Mesenchymal stem cell (in vitro differentiated cells and primary cell): ENCODE measurements around the gene CERS1.

Experiments
- DNase-seq: peaks from one replicate; pipeline ENCODE4 v3.0.0-alpha.2; 2013
- H2AFZ ChIP-seq: one replicate; pipeline ENCODE4 v1.6.1; 2013; ENCODE audit warnings: low read depth, mild to moderate bottlenecking, control low read depth, inconsistent platforms, low read length, moderate library complexity
- H2AK5ac ChIP-seq: 2 replicates; pipeline ENCODE4 v1.6.1; 2013; ENCODE audit warnings: low read length, moderate library complexity, mild to moderate bottlenecking, inconsistent platforms; ENCODE audit not compliant: severe bottlenecking
- H2BK120ac ChIP-seq: one replicate; pipeline ENCODE4 v1.6.1; 2013; ENCODE audit warnings: low read depth, mild to moderate bottlenecking, inconsistent platforms, low read length, moderate library complexity
- H2BK12ac ChIP-seq, 2 experiments: one replicate each; pipeline ENCODE4 v1.6.1; 2013; ENCODE audit warnings: inconsistent platforms in 2 of 2, low read length in 2 of 2, mild to moderate bottlenecking in 2 of 2, moderate library complexity in 2 of 2, control low read depth in 1 of 2
- H2BK15ac ChIP-seq: one replicate; pipeline ENCODE4 v1.6.1; 2013; ENCODE audit warnings: mild to moderate bottlenecking, low read depth, inconsistent platforms; ENCODE audit not compliant: poor library complexity, severe bottlenecking
- H2BK5ac ChIP-seq: 2 replicates; pipeline ENCODE4 v1.6.1; 2013; ENCODE audit warnings: low read depth, mild to moderate bottlenecking, low read length, control low read depth, inconsistent platforms; ENCODE audit not compliant: poor library complexity, severe bottlenecking
- H3K14ac ChIP-seq, 2 experiments: one replicate each; pipeline ENCODE4 v1.6.1; 2013; ENCODE audit warnings: inconsistent platforms in 2 of 2, low read length in 2 of 2, control low read depth in 1 of 2, mild to moderate bottlenecking in 1 of 2, moderate library complexity in 1 of 2
- H3K18ac ChIP-seq, 2 experiments: one replicate each; pipeline ENCODE4 v1.6.1; 2013; ENCODE audit warnings: inconsistent platforms in 2 of 2, low read length in 2 of 2, control low read depth in 1 of 2, low read depth in 1 of 2, mild to moderate bottlenecking in 1 of 2
- H3K23ac ChIP-seq, 2 experiments: one replicate each; pipeline ENCODE4 v1.6.1; 2013; ENCODE audit warnings: inconsistent platforms in 2 of 2, low read length in 2 of 2, mild to moderate bottlenecking in 2 of 2, moderate library complexity in 2 of 2, control low read depth in 1 of 2
- H3K27ac ChIP-seq: 2 replicates; pipeline ENCODE4 v1.5.1; 2013; ENCODE audit warnings: mild to moderate bottlenecking, moderate library complexity, low read length, control low read depth, inconsistent platforms; ENCODE audit not compliant: poor library complexity, severe bottlenecking
- H3K27me3 ChIP-seq, 2 experiments: 2 replicates each; pipeline versions ENCODE4 v1.6.1 to v1.7.0; 2013; ENCODE audit warnings: low read length in 2 of 2, mild to moderate bottlenecking in 2 of 2, moderate library complexity in 2 of 2, control low read depth in 1 of 2, inconsistent platforms in 1 of 2; ENCODE audit not compliant: control insufficient read depth in 1 of 2, insufficient read depth in 1 of 2
- H3K36me3 ChIP-seq, 2 experiments: 2 replicates each; pipeline versions ENCODE4 v1.6.1 to v1.7.0; 2013; ENCODE audit warnings: low read length in 2 of 2, control low read depth in 1 of 2, inconsistent platforms in 1 of 2, low read depth in 1 of 2, mild to moderate bottlenecking in 1 of 2; ENCODE audit not compliant: insufficient read depth in 2 of 2, control insufficient read depth in 1 of 2
- H3K4ac ChIP-seq, 2 experiments: one replicate each; pipeline ENCODE4 v1.6.1; 2013; ENCODE audit warnings: inconsistent platforms in 2 of 2, low read length in 2 of 2, mild to moderate bottlenecking in 2 of 2, moderate library complexity in 2 of 2, control low read depth in 1 of 2, low read depth in 1 of 2
- H3K4me1 ChIP-seq: 2 replicates; pipeline ENCODE4 v1.6.1; 2013; ENCODE audit warnings: low read depth, low read length, control low read depth; ENCODE audit not compliant: control insufficient read depth, insufficient read depth
- H3K4me2 ChIP-seq: 2 replicates; pipeline ENCODE4 v1.6.1; 2013; ENCODE audit warnings: low read length, mild to moderate bottlenecking, inconsistent platforms; ENCODE audit not compliant: poor library complexity, severe bottlenecking
- H3K4me3 ChIP-seq, 2 experiments: 2 replicates each; pipeline versions ENCODE4 v1.5.1 to v1.7.0; 2013; ENCODE audit warnings: low read length in 2 of 2, mild to moderate bottlenecking in 2 of 2, control low read depth in 1 of 2, low read depth in 1 of 2; ENCODE audit not compliant: insufficient read depth in 1 of 2
- H3K79me1 ChIP-seq: replicated peaks from 2 replicates; pipeline ENCODE4 v1.6.1; 2013; ENCODE audit warnings: mild to moderate bottlenecking, control low read depth, low read length, inconsistent platforms; ENCODE audit not compliant: poor library complexity, severe bottlenecking
- H3K9ac ChIP-seq: 2 replicates; pipeline ENCODE4 v1.7.0; 2013; ENCODE audit warnings: mild to moderate bottlenecking, low read length, moderate library complexity
- H3K9me3 ChIP-seq: 2 replicates; pipeline ENCODE4 v1.7.0; 2013; ENCODE audit warnings: mild to moderate bottlenecking, low read length; ENCODE audit not compliant: control insufficient read depth
- H4K8ac ChIP-seq: one replicate; pipeline ENCODE4 v1.6.1; 2013; ENCODE audit warnings: inconsistent platforms, mild to moderate bottlenecking, low read length, moderate library complexity
- H4K91ac ChIP-seq: one replicate; pipeline ENCODE4 v1.6.1; 2013; ENCODE audit warnings: mild to moderate bottlenecking, low read length, inconsistent platforms
- WGBS: methylation state at CpG from one replicate; pipeline ENCODE4 v1.1.7; 2013; ENCODE audit warnings: mixed read lengths; 5-methylcytosine and 5-hydroxymethylcytosine counted together

The CERS1 gene

DNA sequence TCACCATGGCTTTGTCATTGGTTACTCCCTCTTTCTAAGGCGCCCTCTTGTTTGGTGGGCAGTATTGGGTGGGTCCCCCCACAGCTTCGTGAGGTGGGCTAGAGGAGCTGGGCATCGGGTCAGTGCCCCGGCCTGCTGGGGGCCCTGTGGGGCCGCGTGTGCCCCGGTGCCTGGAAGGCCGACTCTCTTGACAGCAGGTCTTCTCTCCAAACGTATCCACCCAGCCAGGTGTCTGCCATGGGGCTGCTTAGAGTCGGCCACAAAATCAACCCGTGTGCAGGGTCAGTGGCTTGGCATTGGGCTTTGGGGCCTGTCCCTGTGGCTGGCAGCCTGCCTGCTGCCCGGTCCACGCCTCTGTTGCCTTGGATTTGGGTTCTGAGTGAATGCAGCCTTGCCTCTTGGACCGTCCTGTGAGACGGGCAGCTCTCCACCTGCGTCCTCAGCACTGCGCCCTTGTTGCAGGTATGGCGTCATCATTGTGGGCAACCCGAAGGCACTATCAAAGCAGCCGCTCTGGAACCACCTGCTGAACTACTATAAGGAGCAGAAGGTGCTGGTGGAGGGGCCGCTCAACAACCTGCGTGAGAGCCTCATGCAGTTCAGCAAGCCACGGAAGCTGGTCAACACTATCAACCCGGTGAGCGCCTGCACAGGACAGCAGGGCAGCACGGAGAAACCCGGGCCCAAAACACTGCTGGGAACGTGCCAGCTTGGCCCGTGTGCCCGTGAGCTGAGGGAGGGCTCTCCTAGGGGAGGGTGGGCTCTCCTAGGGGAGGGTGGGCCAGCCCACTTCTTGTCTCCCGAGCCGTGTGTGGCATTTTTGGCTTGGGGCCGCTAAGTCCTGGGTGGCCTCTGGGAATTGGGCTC lies 32.7 kb downstream of the CERS1 start:
- no peak overlapping the region for H3K14ac ChIP-seq
- H3K4me3 ChIP-seq: no peak overlapping the region
- H3K4ac ChIP-seq: no peak overlapping the region
- no peak overlapping the region for H3K4me2 ChIP-seq
- no peak for DNase-seq
- no peak overlapping the region for H2BK120ac ChIP-seq
- H3K9ac ChIP-seq: no peak overlapping the region
- H3K27me3 ChIP-seq: no peaks in the 10 kb centered on the region
- H4K8ac ChIP-seq: no peak overlapping the region
- no peak overlapping the region for H2AK5ac ChIP-seq
- no peak overlapping the region for H3K23ac ChIP-seq
- H3K79me1 ChIP-seq: peaks cover 42% of the 10 kb centered on the region
- H2AFZ ChIP-seq: no peak overlapping the region
- H3K27ac ChIP-seq: no peak overlapping the region
- peaks cover 96 to 98% of the 10 kb centered on the region in 2 experiments for H3K36me3 ChIP-seq
- no peak overlapping the region for H2BK15ac ChIP-seq
- H3K9me3 ChIP-seq: no peaks in the 10 kb centered on the region
- H2BK5ac ChIP-seq: no peak overlapping the region
- 97% methylated on average over 33 of the region's 33 CpGs for WGBS
- H3K18ac ChIP-seq: no peak overlapping the region
- H4K91ac ChIP-seq: no peak overlapping the region
- H3K4me1 ChIP-seq: peaks cover 5% of the 10 kb centered on the region
- no peak overlapping the region for H2BK12ac ChIP-seq

- Histone ChIP-seq H3K18ac (no peak overlapping the region), H2BK15ac (no peak overlapping the region), H3K9ac (no peak overlapping the region), H2BK120ac (no peak overlapping the region), H3K79me1 (peaks cover 48% of the 10 kb centered on the region), H3K4me1 (peaks cover 5% of the 10 kb centered on the region), H2BK12ac (no peak overlapping the region), H3K14ac (no peak overlapping the region), H4K91ac (no peak overlapping the region), H2BK5ac (no peak overlapping the region), H3K4ac (no peak overlapping the region), H4K8ac (no peak overlapping the region), H3K4me3 (no peak overlapping the region), H3K27ac (no peak overlapping the region), H3K23ac (no peak overlapping the region), H3K27me3 (no peaks in the 10 kb centered on the region), H2AK5ac (no peak overlapping the region), H2AFZ (no peak overlapping the region), H3K36me3 (peaks cover 96 to 98% of the 10 kb centered on the region in 2 experiments), H3K9me3 (no peaks in the 10 kb centered on the region), H3K4me2 (no peak overlapping the region)
- 95% methylated on average over 12 of the region's 12 CpGs for WGBS
- no peak for DNase-seq
Observed at GRCh38 chr19:18861917-18862316, 34.0 kb downstream of the CERS1 start.

- H3K4me2 ChIP-seq: no peak overlapping the region
- H3K36me3 ChIP-seq: peaks cover 96 to 99% of the 10 kb centered on the region in 2 experiments
- H2BK5ac ChIP-seq: no peak overlapping the region
- no peak overlapping the region for H4K8ac ChIP-seq
- no peak overlapping the region for H2AK5ac ChIP-seq
- peaks cover 51% of the 10 kb centered on the region for H3K79me1 ChIP-seq
- H3K14ac ChIP-seq: no peak overlapping the region
- DNase-seq: no peak
- no peak overlapping the region for H2BK12ac ChIP-seq
- H2BK120ac ChIP-seq: no peak overlapping the region
- H4K91ac ChIP-seq: no peak overlapping the region
- H3K23ac ChIP-seq: no peak overlapping the region
- peaks cover 5% of the 10 kb centered on the region for H3K4me1 ChIP-seq
- H3K4ac ChIP-seq: no peak overlapping the region
- no peak overlapping the region for H2BK15ac ChIP-seq
- no peak overlapping the region for H2AFZ ChIP-seq
- no peaks in the 10 kb centered on the region for H3K27me3 ChIP-seq
- H3K9me3 ChIP-seq: no peaks in the 10 kb centered on the region
- H3K4me3 ChIP-seq: no peak overlapping the region
- WGBS: 91% methylated on average over 9 of the region's 9 CpGs
- no peak overlapping the region for H3K27ac ChIP-seq
- no peak overlapping the region for H3K18ac ChIP-seq
- H3K9ac ChIP-seq: no peak overlapping the region
Observed at GRCh38 chr19:18861235-18861634, 34.7 kb downstream of the CERS1 start.

GRCh38 chr19:18860725-18861124 lies 35.2 kb downstream of the CERS1 start:
- H3K14ac ChIP-seq: no peak overlapping the region
- 92% methylated on average over 17 of the region's 17 CpGs for WGBS
- no peak overlapping the region for H2AK5ac ChIP-seq
- H4K91ac ChIP-seq: no peak overlapping the region
- no peak overlapping the region for H3K4me2 ChIP-seq
- no peak overlapping the region for H2BK120ac ChIP-seq
- peaks cover 96 to 99% of the 10 kb centered on the region in 2 experiments for H3K36me3 ChIP-seq
- H4K8ac ChIP-seq: no peak overlapping the region
- H3K9ac ChIP-seq: no peak overlapping the region
- H3K4ac ChIP-seq: no peak overlapping the region
- no peak overlapping the region for H3K18ac ChIP-seq
- no peak for DNase-seq
- H2BK15ac ChIP-seq: no peak overlapping the region
- no peak overlapping the region for H2AFZ ChIP-seq
- no peak overlapping the region for H3K27ac ChIP-seq
- H3K4me3 ChIP-seq: no peak overlapping the region
- H3K27me3 ChIP-seq: no peaks in the 10 kb centered on the region
- H3K9me3 ChIP-seq: no peaks in the 10 kb centered on the region
- peak overlapping the region in 1 of 2 experiments; percentile 19 for H2BK12ac ChIP-seq
- H3K79me1 ChIP-seq: peaks cover 51% of the 10 kb centered on the region
- H3K23ac ChIP-seq: no peak overlapping the region
- no peak overlapping the region for H2BK5ac ChIP-seq
- H3K4me1 ChIP-seq: peaks cover 5% of the 10 kb centered on the region
